IMR-90 (cell line): ENCODE data around the gene ZMAT5. TPM values are rescaled to one million over a fixed set of nuclear protein-coding genes. Genes with fewer than 3 reads are reported as not detected.

Source experiments
- ATAC-seq: fragments of 200-7000 bp; cut with Tn5 transposase; 2 replicates; pipeline ENCODE4 v1.9.1; 2020; ENCODE audit warnings: low read depth, mild to moderate bottlenecking, moderate library complexity
- BruUV-seq: library from RNA; stranded (reverse); fragments of 400-500 nt; replicated peaks from 2 replicates; lab custom pipeline; 2021; lab: Mats Ljungman, UMichigan
- CTCF ChIA-PET: fragments of 300-600 bp; formaldehyde crosslinking; extraction: SDS; loops from one replicate; lab custom pipeline; 2021; ENCODE audit warnings: antibody characterized with exemption; lab: Yijun Ruan, JAX
- POLR2A ChIA-PET: fragments of 300-600 bp; sonication (Branson Sonifier 250); formaldehyde crosslinking; loops from one replicate; lab custom pipeline; 2022; ENCODE audit warnings: antibody characterized with exemption; ENCODE audit not compliant: unreplicated experiment; lab: Charles Lee
- DNase-seq: peaks from one replicate; pipeline ENCODE4 v3.0.0; 2013
- H2AFZ ChIP-seq: replicated peaks from 2 replicates; pipeline ENCODE3; 2013; ENCODE audit warnings: low read length, mild to moderate bottlenecking; ENCODE audit not compliant: poor library complexity
- H2AK5ac ChIP-seq: 2 replicates; pipeline ENCODE4 v1.6.1; 2013; ENCODE audit warnings: low read depth, low read length, inconsistent platforms
- H2AK9ac ChIP-seq: replicated peaks from 2 replicates; pipeline ENCODE3; 2013; ENCODE audit warnings: mild to moderate bottlenecking, low read depth, low read length, moderate library complexity; ENCODE audit not compliant: poor library complexity
- H2BK120ac ChIP-seq: 2 replicates; pipeline ENCODE4 v1.6.1; 2013; ENCODE audit warnings: low read depth, low read length, inconsistent platforms
- H2BK15ac ChIP-seq: 3 replicates; pipeline ENCODE4 v1.6.1; 2013; ENCODE audit warnings: low read depth, low read length, inconsistent platforms
- H2BK20ac ChIP-seq: 2 replicates; pipeline ENCODE4 v1.6.1; 2013; ENCODE audit warnings: low read depth, mild to moderate bottlenecking, inconsistent platforms, low read length, moderate library complexity
- H2BK5ac ChIP-seq: 2 replicates; pipeline ENCODE4 v1.6.1; 2013; ENCODE audit warnings: mild to moderate bottlenecking, low read depth, low read length, inconsistent platforms; ENCODE audit not compliant: poor library complexity, severe bottlenecking
- H3K14ac ChIP-seq: replicated peaks from 2 replicates; pipeline ENCODE4 v1.6.1; 2013; ENCODE audit warnings: low read depth, low read length, inconsistent platforms
- H3K18ac ChIP-seq: 2 replicates; pipeline ENCODE4 v1.6.1; 2013; ENCODE audit warnings: low read depth, low read length, control low read depth
- H3K23ac ChIP-seq: 2 replicates; pipeline ENCODE4 v1.6.1; 2013; ENCODE audit warnings: low read depth, low read length, inconsistent platforms
- H3K27ac ChIP-seq: 2 replicates; pipeline ENCODE4 v1.5.1; 2013; ENCODE audit warnings: mild to moderate bottlenecking, control low read depth, low read length; ENCODE audit not compliant: insufficient read depth
- H3K27me3 ChIP-seq: 2 replicates; pipeline ENCODE4 v1.6.1; 2013; ENCODE audit warnings: low read length; ENCODE audit not compliant: control insufficient read depth, insufficient read depth
- H3K36me3 ChIP-seq: 2 replicates; pipeline ENCODE4 v1.6.1; 2013; ENCODE audit warnings: low read length, mixed read lengths; ENCODE audit not compliant: control insufficient read depth, insufficient read depth
- H3K4ac ChIP-seq: 2 replicates; pipeline ENCODE4 v1.6.1; 2013; ENCODE audit warnings: low read depth, low read length, inconsistent platforms
- H3K4me1 ChIP-seq: 2 replicates; pipeline ENCODE4 v1.6.1; 2013; ENCODE audit warnings: low read length, mixed read lengths; ENCODE audit not compliant: control insufficient read depth, insufficient read depth
- H3K4me2 ChIP-seq: 2 replicates; pipeline ENCODE4 v1.6.1; 2013; ENCODE audit warnings: low read depth, mild to moderate bottlenecking, control low read depth, low read length, moderate library complexity
- H3K4me3 ChIP-seq: 2 replicates; pipeline ENCODE4 v1.5.1; 2013; ENCODE audit warnings: low read depth, mild to moderate bottlenecking, control low read depth, low read length, moderate library complexity; ENCODE audit not compliant: insufficient read depth
- H3K56ac ChIP-seq: 2 replicates; pipeline ENCODE4 v1.6.1; 2013; ENCODE audit warnings: low read length, inconsistent platforms; ENCODE audit not compliant: insufficient read depth; ENCODE audit errors: extremely low read depth
- H3K79me1 ChIP-seq, 2 experiments: 2 replicates each; pipeline ENCODE4 v1.6.1; 2013; ENCODE audit warnings: low read length in 2 of 2, inconsistent platforms in 1 of 2, low read depth in 1 of 2
- H3K9ac ChIP-seq: 2 replicates; pipeline ENCODE4 v1.6.1; 2013; ENCODE audit warnings: low read depth, low read length, control low read depth
- H3K9me1 ChIP-seq: 2 replicates; pipeline ENCODE4 v1.6.1; 2013; ENCODE audit warnings: low read length, inconsistent platforms; ENCODE audit not compliant: insufficient read depth
- H3K9me3 ChIP-seq: 2 replicates; pipeline ENCODE4 v1.6.1; 2013; ENCODE audit warnings: low read length; ENCODE audit not compliant: control insufficient read depth, insufficient read depth
- H4K20me1 ChIP-seq: 2 replicates; pipeline ENCODE4 v1.6.1; 2013; ENCODE audit warnings: low read length, inconsistent platforms; ENCODE audit not compliant: insufficient read depth
- H4K5ac ChIP-seq: 2 replicates; pipeline ENCODE4 v1.6.1; 2013; ENCODE audit warnings: mild to moderate bottlenecking, low read depth, low read length, control low read depth
- H4K8ac ChIP-seq, 2 experiments: 2 replicates each; pipeline ENCODE4 v1.6.1; 2013; ENCODE audit warnings: low read depth in 2 of 2, low read length in 2 of 2, control low read depth in 1 of 2, inconsistent platforms in 1 of 2
- H4K91ac ChIP-seq: 2 replicates; pipeline ENCODE4 v1.6.1; 2013; ENCODE audit warnings: low read depth, low read length, inconsistent platforms; ENCODE audit not compliant: insufficient read depth
- FOS ChIP-seq: fragments of 150-350 bp; IDR thresholded peaks from 2 replicates; pipeline ENCODE4 v1.6.1; 2016; ENCODE audit warnings: low read depth, low read length
- MXI1 ChIP-seq: IDR thresholded peaks from 2 replicates; pipeline ENCODE4 v1.6.1; 2012; ENCODE audit warnings: low read depth, mild to moderate bottlenecking, low read length, moderate library complexity, borderline replicate concordance
- RFX5 ChIP-seq: IDR thresholded peaks from 2 replicates; pipeline ENCODE4 v1.8.0; 2012; ENCODE audit warnings: low read depth, mild to moderate bottlenecking, low read length, moderate library complexity
- WGBS, 2 experiments: methylation state at CpG; one replicate each; pipeline versions ENCODE4 v1.1.5 to v1.1.7; 2013; ENCODE audit warnings: missing lambda C conversion rate in 2 of 2; ENCODE audit not compliant: insufficient read length in 1 of 2; ENCODE audit errors: extremely low coverage in 2 of 2; 5-methylcytosine and 5-hydroxymethylcytosine counted together
- dilution Hi-C: fragments of 300-500 bp; cut with HindIII; formaldehyde crosslinking; loops from one replicate; pipeline ENCODE4 v1.14.3; 2018; ENCODE audit warnings: low sequenced_read_pairs; ENCODE audit not compliant: unreplicated experiment
- in situ Hi-C: fragments of 300-500 bp; cut with MboI; formaldehyde crosslinking; loops from 3 replicates; pipeline ENCODE4 v1.14.3; 2019; ENCODE audit warnings: low sequenced_read_pairs, inconsistent platforms, mixed read lengths
- intact Hi-C: fragments of 100-400 bp; cut with micrococcal nuclease; formaldehyde crosslinking; loops from 2 replicates; pipeline ENCODE4 v1.10.0; 2022
- polyA plus RNA-seq, 3 experiments: library from polyadenylated mRNA; depleted of rRNA; stranded (reverse); fragments of >200 nt; gene quantifications; 2 replicates each; pipeline ENCODE4 v1.2.3, GENCODE V29; 2012; ENCODE audit warnings: low replicate concordance in 1 of 3
- total RNA-seq: library from RNA; depleted of rRNA; stranded (reverse); fragments of >200 nt; gene quantifications from 2 replicates; pipeline ENCODE4 v1.2.3, GENCODE V29; 2012
- TF ChIP-seq, protein P1 (sequence below): conservative IDR thresholded peaks from 2 replicates; pipeline ENCODE4 v1.5.1; 2012; ENCODE audit warnings: mild to moderate bottlenecking, low read depth, low read length, improper control_type of control experiment
- TF ChIP-seq, protein P2 (sequence below): fragments of 150-350 bp; IDR thresholded peaks from 2 replicates; pipeline ENCODE4 v1.6.1; 2017; ENCODE audit warnings: mild to moderate bottlenecking, antibody characterized with exemption, low read length, low read depth

ZMAT5 gene
- total and polyA plus RNA-seq, 2 of the 4 experiments (the other 2 are of a cell fraction), result 21.7 to 31.8 TPM

DNA sequence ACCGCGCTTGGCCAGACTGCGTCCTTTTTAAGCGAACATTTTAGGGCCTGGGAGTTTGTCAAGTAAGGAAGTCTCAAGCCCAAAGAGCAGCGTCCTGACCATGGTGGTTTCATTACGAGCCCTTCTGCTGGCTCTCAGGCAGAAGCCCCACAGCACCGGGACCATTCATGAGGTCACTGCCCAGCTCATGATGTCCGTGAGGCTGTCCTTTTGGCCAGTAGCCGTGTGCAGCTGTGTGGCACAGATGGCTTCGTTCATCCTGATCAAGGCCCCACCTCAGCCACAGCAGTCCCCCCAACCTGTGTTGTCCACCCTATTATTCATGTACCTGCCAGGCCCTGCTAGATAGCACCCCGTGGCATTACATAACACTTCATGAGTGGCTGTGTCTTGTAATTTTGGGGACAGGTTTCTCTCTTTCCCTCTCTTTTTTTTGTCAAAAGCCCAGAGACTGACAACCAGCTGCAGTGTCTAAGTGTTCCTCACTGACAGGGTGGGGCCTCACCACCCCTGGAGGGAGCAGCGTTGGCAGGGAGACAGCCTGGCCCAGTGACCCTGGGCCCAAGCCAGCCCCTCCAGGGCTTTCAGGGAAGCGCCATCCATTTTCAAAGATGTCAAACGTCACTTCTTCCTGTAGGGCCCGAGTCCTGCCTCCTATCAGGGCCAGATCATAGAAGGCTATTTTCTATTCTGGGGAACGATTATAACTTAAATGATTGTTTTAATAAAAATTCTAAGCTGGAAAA is 68.8 kb downstream of the ZMAT5 start:
- H3K4me2 ChIP-seq, result no peak overlapping the region
- peaks cover 7% of the 10 kb centered on the region for H3K4me1 ChIP-seq
- 0 out of 2 replicates have a peak, but pooled peaks cover 2% of the 10 kb centered on the region for H3K9me1 ChIP-seq
- TSS peak; percentile 63 for BruUV-seq
- no peak overlapping the region for H3K9ac ChIP-seq
- WGBS, 2 experiments, result 76% methylated on average over 2 of the region's 16 CpGs; no CpG with 5 or more reads in 1 of the 2 experiments
- H3K36me3 ChIP-seq, result peaks cover 31% of the 10 kb centered on the region
- no peak overlapping the region for H4K91ac ChIP-seq
- no peak overlapping the region for H3K14ac ChIP-seq
- dilution Hi-C loops, result loop anchor here (25.0 kb wide), 1 partner anchor 339 kb away; no protein-coding TSS in a partner anchor
- no peaks in the 10 kb centered on the region; a peak in 2 of 4 replicates for H3K79me1 ChIP-seq
- no peak overlapping the region for H2AK5ac ChIP-seq
- H3K27ac ChIP-seq, result no peak overlapping the region
- H3K23ac ChIP-seq, result no peak overlapping the region
- H4K8ac ChIP-seq, result no peak overlapping the region
- no peak for TF ChIP-seq MXI1
- TF ChIP-seq, protein P1, sequence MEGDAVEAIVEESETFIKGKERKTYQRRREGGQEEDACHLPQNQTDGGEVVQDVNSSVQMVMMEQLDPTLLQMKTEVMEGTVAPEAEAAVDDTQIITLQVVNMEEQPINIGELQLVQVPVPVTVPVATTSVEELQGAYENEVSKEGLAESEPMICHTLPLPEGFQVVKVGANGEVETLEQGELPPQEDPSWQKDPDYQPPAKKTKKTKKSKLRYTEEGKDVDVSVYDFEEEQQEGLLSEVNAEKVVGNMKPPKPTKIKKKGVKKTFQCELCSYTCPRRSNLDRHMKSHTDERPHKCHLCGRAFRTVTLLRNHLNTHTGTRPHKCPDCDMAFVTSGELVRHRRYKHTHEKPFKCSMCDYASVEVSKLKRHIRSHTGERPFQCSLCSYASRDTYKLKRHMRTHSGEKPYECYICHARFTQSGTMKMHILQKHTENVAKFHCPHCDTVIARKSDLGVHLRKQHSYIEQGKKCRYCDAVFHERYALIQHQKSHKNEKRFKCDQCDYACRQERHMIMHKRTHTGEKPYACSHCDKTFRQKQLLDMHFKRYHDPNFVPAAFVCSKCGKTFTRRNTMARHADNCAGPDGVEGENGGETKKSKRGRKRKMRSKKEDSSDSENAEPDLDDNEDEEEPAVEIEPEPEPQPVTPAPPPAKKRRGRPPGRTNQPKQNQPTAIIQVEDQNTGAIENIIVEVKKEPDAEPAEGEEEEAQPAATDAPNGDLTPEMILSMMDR, result no peak
- no peak for TF ChIP-seq FOS
- no peak for TF ChIP-seq RFX5
- TF ChIP-seq, protein P2, sequence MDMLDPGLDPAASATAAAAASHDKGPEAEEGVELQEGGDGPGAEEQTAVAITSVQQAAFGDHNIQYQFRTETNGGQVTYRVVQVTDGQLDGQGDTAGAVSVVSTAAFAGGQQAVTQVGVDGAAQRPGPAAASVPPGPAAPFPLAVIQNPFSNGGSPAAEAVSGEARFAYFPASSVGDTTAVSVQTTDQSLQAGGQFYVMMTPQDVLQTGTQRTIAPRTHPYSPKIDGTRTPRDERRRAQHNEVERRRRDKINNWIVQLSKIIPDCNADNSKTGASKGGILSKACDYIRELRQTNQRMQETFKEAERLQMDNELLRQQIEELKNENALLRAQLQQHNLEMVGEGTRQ, result no peak
- no peak overlapping the region for H2AK9ac ChIP-seq
- no peak overlapping the region for H2BK5ac ChIP-seq
- no peak overlapping the region for H3K4me3 ChIP-seq
- DNase-seq, result no peak
- no peaks in the 10 kb centered on the region for H3K9me3 ChIP-seq
- no peak overlapping the region for H2AFZ ChIP-seq
- H2BK20ac ChIP-seq, result no peak overlapping the region
- H2BK15ac ChIP-seq, result no peak overlapping the region
- no peak overlapping the region for H3K18ac ChIP-seq
- CTCF ChIA-PET, result interaction anchor here (0.7 kb wide), 1 partner anchor 8 kb away, joined by 3 read pairs; no protein-coding TSS in a partner anchor
- no peaks in the 10 kb centered on the region; the same call in 1 of the 2 replicates for H3K27me3 ChIP-seq
- H2BK120ac ChIP-seq, result no peak overlapping the region
- no peak overlapping the region for H4K5ac ChIP-seq
- no peak overlapping the region for H3K4ac ChIP-seq
- POLR2A ChIA-PET, result no interaction called here
- H3K56ac ChIP-seq, result no peak overlapping the region
- peaks cover 14% of the 10 kb centered on the region for H4K20me1 ChIP-seq
- intact Hi-C loops, result no loop called here
- in situ Hi-C loops, result no loop called here
- no peak for ATAC-seq
